Uterus (tissue), 2 donors: ENCODE results near the gene TUSC1.

Experiments used
- POLR2A ChIP-seq, 2 donors: fragments of 450-650 bp; IDR thresholded peaks; one replicate each; pipeline ENCODE4 v1.6.1; 2016; ENCODE audit warnings: antibody characterized with exemption in 2 of 2, mild to moderate bottlenecking in 1 of 2, moderate library complexity in 1 of 2
- TF ChIP-seq, protein P1 (sequence below), 4 experiments: fragments of 200-600 bp in 2 of 4; fragments of 450-650 bp in 2 of 4; sonication (generic) in 2 of 4; IDR thresholded peaks; one replicate each; pipeline ENCODE4 v1.5.1; 2016 to 2019; ENCODE audit warnings: antibody characterized with exemption in 4 of 4, mild to moderate bottlenecking in 2 of 4, moderate library complexity in 1 of 4

DNA sequence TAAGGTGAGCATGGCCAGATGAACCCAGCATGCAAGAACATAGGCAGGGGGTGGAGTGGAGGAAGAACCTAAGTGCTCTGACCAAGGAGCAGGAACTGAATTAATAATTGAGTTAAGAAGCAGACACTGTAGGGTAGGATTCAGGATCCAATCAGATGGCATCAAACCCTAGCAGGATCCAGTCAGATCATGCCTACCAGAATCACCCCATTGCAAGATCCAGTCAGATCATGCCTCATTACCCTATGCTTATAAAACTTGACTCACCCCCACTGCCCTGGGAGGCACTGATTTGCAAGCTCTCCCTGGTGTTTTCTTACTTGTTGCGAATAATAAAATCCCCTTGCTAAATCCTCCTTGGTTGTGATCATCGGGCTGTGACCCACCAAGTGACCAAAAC lies 19.7 kb downstream of the TUSC1 start:
- TF ChIP-seq, protein P1, sequence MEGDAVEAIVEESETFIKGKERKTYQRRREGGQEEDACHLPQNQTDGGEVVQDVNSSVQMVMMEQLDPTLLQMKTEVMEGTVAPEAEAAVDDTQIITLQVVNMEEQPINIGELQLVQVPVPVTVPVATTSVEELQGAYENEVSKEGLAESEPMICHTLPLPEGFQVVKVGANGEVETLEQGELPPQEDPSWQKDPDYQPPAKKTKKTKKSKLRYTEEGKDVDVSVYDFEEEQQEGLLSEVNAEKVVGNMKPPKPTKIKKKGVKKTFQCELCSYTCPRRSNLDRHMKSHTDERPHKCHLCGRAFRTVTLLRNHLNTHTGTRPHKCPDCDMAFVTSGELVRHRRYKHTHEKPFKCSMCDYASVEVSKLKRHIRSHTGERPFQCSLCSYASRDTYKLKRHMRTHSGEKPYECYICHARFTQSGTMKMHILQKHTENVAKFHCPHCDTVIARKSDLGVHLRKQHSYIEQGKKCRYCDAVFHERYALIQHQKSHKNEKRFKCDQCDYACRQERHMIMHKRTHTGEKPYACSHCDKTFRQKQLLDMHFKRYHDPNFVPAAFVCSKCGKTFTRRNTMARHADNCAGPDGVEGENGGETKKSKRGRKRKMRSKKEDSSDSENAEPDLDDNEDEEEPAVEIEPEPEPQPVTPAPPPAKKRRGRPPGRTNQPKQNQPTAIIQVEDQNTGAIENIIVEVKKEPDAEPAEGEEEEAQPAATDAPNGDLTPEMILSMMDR (IDR thresholded peaks at IDR 0.05): no peak
- TF ChIP-seq POLR2A (IDR thresholded peaks at IDR 0.05): no peak
